AG09309 (cell line): ENCODE data around the gene LRRC38.

Experiments
- DNase-seq: peaks from one replicate; pipeline ENCODE4 v3.0.0-alpha.2; 2010; ENCODE audit warnings: low read depth
- H3K4me3 ChIP-seq: 2 replicates; pipeline ENCODE4 v1.5.1; 2011; ENCODE audit warnings: mild to moderate bottlenecking, low read depth, low read length, moderate library complexity; ENCODE audit not compliant: control insufficient read depth
- TF ChIP-seq, protein P1 (sequence below): IDR thresholded peaks from 2 replicates; pipeline ENCODE4 v1.5.1; 2011; ENCODE audit warnings: mild to moderate bottlenecking, low read depth, low read length, inconsistent platforms; ENCODE audit not compliant: insufficient read depth, control insufficient read depth; ENCODE audit errors: missing control alignments

LRRC38 gene

GRCh38 chr1:13520985-13521384, 7.2 kb upstream of the LRRC38 start:
- DNase-seq: no peak
- no peak overlapping the region for H3K4me3 ChIP-seq
- TF ChIP-seq, protein P1, sequence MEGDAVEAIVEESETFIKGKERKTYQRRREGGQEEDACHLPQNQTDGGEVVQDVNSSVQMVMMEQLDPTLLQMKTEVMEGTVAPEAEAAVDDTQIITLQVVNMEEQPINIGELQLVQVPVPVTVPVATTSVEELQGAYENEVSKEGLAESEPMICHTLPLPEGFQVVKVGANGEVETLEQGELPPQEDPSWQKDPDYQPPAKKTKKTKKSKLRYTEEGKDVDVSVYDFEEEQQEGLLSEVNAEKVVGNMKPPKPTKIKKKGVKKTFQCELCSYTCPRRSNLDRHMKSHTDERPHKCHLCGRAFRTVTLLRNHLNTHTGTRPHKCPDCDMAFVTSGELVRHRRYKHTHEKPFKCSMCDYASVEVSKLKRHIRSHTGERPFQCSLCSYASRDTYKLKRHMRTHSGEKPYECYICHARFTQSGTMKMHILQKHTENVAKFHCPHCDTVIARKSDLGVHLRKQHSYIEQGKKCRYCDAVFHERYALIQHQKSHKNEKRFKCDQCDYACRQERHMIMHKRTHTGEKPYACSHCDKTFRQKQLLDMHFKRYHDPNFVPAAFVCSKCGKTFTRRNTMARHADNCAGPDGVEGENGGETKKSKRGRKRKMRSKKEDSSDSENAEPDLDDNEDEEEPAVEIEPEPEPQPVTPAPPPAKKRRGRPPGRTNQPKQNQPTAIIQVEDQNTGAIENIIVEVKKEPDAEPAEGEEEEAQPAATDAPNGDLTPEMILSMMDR: no peak

DNA sequence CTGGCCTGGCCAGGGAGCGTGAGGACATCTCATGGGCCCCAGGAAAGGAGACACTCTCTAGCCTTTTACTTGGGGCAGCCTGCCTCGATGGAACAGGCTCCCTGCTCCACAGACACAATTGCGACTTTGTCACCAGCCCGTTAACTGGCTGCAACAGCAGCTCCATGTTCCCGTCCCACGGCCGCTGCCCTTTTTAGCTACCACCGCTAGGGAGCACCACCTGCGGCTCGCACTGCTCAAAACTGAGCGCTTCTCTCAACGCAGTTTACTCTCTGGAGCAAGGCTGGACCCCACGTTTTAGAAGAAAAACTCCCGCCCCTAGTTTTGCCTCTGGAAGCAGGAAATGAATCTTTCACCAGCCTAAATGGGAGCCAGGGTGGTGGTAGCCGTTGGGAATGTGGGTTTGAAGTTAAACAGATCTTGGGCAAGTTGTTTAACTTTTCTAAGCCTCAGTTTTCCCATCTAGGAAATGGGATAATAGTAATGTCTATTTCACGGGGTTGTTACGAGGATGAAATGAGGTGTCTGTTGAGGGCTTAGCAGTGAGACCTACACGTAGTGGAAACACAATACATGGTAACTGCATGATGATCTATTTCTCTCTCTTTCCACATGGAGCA, 3.5 kb upstream of the LRRC38 start:
- no peak overlapping the region for H3K4me3 ChIP-seq
- TF ChIP-seq, protein P1: no peak
- DNase-seq: no peak

DNA sequence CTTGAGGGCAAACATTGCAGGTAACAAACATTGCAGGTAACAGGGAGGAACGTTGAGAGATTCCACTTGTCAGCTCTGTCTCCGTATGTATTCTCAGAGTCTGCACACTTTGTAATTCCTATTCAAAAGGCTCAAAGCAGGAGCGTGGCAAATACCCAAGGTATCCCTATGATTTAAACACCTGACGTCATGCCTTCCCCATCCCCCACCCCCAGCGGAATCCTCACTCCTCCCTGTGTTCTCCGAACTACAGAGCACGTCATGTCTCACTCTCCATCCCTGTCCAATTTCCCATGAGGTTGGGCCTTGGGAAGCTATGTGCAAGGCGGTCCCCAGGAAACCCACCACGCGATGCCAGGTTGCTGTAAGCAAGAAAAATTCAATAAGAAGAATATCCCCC, 2.8 kb upstream of the LRRC38 start:
- TF ChIP-seq, protein P1: no peak
- H3K4me3 ChIP-seq: no peak overlapping the region

GRCh38 chr1:13514821-13515220, 1.0 kb upstream of the LRRC38 start:
- TF ChIP-seq, protein P1: no peak
- no peak overlapping the region for H3K4me3 ChIP-seq
- no peak for DNase-seq

More for the DNA sequence above, 2.8 kb upstream of the LRRC38 start:
- DNase-seq: no peak

DNA sequence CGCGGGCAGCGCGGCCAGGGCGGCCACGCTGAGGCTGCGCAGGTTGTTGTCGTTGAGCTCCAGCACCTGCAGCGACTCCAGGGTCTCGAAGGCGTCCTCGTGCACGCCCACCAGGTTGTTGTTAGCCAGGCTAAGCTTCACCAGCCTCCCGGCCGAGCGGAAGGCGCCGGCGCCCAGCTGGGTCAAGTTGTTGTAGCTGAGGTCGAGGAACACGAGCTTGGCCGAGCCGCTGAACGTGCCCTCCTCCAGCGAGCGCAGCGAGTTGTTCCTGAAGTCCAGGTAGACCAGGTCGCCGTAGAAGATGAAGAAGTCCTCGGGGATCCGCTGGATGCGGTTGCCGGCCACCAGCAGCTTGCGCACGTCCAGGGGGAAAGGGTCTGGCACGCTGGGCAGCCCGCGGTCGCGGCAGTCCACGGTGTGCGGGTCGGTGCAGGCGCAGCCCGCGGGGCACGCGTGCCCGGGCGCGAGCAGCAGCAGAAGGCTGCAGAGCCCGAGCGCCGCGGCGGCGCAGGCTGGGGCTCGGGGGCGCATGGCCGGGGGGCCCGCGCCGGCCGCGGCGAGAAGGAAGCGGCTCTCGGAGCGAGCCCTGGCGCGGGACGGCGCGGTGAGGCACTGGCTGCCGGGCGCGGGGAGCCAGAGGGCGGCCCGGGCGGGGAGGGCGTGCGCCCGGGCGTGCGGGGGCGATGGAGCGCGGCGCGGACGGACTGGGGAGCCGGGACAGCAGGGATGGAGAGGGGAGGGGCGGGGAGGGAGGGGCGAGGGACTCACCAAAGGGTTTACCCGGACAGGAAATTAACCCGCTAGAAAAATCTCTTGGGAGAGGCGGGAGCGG, 524 bp downstream of the LRRC38 start:
- TF ChIP-seq, protein P1: no peak
- DNase-seq: no peak
- no peak overlapping the region for H3K4me3 ChIP-seq

- no peak overlapping the region for H3K4me3 ChIP-seq
- TF ChIP-seq, protein P1: no peak
- DNase-seq: no peak
These were observed 1.3 kb downstream of the LRRC38 start for GRCh38 chr1:13512472-13512871.
